GM13977 (cell line): ENCODE measurements around the gene RAB17.

Source experiments
- DNase-seq: peaks from one replicate; pipeline ENCODE4 v3.0.0; 2012; ENCODE audit warnings: low spot score
- in situ Hi-C: fragments of 300-500 bp; cut with MboI; formaldehyde crosslinking; loops from one replicate; pipeline ENCODE4 v1.12.0; 2022; ENCODE audit warnings: low sequenced_read_pairs, low pct_unique_long_range_greater_than_20kb, mixed read lengths, inconsistent platforms; ENCODE audit not compliant: unreplicated experiment
- TF ChIP-seq, protein P1 (sequence below): IDR thresholded peaks from 2 replicates; pipeline ENCODE4 v1.5.1; 2012; ENCODE audit warnings: mild to moderate bottlenecking, control low read depth; ENCODE audit not compliant: insufficient read depth; ENCODE audit errors: extremely low read depth, missing control alignments

The RAB17 gene, protein sequence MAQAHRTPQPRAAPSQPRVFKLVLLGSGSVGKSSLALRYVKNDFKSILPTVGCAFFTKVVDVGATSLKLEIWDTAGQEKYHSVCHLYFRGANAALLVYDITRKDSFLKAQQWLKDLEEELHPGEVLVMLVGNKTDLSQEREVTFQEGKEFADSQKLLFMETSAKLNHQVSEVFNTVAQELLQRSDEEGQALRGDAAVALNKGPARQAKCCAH

DNA sequence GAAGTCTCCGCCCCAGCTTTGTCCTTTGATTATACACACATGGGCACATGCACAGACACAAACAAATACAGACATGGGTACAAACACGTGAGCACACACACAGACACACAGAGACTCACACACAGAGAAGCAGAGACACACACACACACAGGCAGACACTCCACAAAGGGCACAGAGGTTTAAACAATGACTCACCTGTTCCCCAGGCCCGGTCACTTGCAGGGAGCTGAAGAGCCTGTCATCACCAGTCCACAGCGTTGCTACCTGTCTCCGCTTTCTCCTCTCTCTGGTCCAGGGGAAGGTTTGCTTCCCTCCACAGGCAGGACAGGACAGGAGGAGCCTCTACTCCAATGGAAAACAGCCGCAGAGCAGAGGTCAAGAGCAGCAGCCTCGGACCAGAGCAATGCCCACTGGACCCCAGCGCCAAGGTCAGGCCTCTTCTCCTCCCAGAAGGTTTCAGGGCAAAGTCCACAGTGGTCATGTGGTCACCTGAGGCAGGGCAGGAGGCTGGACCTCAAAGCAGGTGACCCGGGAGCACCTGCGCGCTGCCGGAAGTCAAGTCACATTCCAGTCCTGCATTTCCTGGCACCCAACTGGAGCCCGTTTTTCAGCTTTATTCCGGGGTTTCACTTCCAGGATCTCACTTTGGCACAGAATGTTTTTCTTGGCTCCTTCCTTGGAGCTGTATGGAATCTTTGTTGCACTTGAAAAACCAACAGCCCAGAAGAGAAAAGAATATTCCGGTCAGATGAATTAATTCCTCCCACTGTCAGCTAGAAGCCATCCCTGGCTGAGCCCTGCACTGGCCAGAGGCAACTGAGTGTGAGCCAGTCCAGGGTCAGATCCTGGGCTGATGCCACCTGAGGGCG, at the start of gene RAB17:
TSS of gene RAB17 (minus strand) at position 463 of the 869 bp plus-strand sequence. CDS start 4,580 bp downstream, outside the sequence.
- TF ChIP-seq, protein P1, sequence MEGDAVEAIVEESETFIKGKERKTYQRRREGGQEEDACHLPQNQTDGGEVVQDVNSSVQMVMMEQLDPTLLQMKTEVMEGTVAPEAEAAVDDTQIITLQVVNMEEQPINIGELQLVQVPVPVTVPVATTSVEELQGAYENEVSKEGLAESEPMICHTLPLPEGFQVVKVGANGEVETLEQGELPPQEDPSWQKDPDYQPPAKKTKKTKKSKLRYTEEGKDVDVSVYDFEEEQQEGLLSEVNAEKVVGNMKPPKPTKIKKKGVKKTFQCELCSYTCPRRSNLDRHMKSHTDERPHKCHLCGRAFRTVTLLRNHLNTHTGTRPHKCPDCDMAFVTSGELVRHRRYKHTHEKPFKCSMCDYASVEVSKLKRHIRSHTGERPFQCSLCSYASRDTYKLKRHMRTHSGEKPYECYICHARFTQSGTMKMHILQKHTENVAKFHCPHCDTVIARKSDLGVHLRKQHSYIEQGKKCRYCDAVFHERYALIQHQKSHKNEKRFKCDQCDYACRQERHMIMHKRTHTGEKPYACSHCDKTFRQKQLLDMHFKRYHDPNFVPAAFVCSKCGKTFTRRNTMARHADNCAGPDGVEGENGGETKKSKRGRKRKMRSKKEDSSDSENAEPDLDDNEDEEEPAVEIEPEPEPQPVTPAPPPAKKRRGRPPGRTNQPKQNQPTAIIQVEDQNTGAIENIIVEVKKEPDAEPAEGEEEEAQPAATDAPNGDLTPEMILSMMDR, result no peak
- no peak for DNase-seq
- in situ Hi-C loops, result no loop called here

DNA sequence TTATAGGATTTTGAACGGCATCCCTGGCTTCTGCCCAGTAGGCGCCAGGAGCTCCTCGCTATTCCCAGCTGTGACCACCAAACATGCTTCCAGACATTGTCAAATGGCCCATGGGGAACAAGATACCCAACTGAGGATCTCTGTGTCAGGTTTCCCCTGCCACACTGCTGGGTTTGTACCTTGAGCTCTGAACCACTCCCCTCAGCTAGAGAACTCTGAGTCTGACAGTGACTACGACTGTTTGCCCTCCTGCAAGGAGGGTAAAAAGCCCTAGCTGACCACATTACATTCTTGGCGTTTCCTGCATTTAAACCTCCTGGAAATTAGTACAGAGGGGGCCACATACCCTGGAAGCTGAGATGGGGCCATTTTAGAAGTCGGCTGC, 49.3 kb upstream of the RAB17 start:
- in situ Hi-C loops, result no loop called here
- TF ChIP-seq, protein P1, result no peak
- no peak for DNase-seq

DNA sequence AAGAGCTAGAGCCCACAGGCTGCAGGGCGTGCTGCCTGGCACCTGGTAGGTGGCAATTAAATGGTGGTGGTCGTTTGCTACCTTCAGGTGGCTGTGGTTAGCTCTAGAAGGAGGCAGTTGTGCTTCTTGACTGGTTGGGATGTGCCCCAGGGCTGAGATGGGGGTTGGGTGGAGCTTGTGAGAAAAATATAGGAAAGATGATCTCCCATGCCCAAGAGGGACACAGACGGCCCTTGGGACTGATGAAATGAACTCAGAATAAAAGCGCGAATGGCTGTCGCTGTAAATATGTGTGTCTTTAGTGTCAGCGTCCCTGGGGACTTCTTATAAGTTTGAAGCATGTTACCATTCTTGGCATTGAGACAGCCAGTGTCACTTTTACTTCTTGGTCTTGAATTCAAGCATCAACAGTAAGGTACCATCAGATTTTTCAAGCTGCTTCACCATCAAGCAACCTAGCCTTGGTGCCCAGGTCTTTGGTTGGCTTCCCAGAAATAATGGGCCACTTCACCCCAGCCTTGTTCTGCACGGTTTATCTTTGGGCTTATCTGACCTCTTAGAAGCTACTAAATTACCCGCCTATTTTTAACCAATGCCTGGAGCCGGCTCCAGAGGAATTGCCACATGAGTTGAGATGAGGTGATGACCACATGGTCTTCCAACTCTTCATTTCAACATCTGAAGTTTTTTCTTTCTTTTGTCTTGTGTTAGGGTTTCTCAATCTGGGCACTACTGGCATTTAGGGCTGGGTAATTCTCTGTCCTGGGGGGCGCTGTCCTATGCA, 48.7 kb upstream of the RAB17 start:
- DNase-seq, result no peak
- in situ Hi-C loops, result no loop called here
- TF ChIP-seq, protein P1, result no peak

DNA sequence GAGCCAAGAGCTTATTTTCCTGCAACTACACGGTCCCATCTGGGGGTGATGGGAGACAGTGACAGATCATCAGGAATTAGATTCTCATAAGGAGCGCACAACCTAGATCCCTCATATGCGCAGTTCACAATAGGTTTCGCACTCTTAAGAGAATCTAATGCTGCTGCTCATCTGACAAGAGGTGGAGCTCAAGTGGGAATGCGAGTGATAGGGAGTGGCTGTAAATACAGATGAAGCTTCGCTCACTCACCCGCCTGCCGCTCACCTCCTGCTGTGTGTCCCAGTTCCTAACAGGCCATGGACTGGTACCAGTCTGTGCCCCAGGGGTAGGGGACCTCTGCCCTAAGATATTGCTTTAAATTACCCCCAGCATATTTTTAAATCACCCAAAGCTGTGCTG, 47.6 kb upstream of the RAB17 start:
- no peak for DNase-seq
- in situ Hi-C loops, result no loop called here
- TF ChIP-seq, protein P1, result no peak

DNA sequence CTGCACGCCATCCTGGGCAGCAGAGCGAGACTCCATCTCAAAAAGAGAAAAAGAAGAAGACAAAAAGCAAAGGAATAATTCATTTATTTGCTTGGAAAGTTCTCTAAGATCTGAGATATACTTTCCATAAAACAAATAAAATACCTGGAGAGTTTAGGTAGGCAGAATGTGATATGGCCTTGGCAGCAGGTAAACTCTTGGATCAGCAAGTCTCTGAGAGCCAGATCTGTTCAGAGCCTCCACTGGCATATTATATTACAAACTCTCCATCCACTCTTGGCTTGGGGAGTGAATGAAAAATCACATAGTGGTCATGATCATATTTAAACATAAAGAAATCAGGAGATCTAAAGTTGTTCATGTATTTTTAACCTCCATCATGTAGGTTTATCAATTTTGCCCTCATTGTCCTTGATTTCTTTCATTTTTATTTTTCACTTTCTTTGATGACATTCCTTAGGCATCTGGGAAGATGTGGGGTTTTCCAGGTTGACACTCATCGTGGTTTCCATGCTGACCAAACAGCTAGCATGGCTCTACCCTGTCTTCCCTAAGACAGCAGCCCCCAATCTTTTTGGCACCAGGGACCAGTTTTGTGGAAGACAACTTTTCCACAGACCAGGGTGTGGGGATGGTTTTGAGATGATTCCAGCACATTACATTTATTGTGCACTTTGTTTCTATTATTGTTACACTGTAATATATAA, 47.0 kb upstream of the RAB17 start:
- no peak for DNase-seq
- TF ChIP-seq, protein P1, result no peak
- in situ Hi-C loops, result no loop called here

DNA sequence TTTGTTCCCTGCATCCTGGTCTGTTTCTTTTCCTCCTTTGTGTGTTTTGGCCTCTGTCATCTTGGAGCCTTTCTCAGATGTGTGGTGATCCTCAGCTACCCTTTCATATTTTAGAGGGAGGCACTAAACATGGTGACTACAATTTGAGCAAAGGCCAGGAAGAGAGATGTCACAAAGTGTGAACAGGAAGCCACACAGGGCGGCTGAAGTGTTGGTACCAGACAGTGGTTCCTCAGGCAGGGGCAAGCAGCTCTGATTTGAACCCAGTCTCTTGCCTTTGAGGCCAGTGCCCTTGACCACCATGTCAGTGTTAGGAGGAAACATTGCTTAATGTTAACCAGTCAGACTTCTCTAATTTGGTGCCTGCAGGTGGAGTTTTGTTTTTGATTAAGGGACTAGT, 46.0 kb upstream of the RAB17 start:
- DNase-seq, result no peak
- TF ChIP-seq, protein P1, result no peak
- in situ Hi-C loops, result no loop called here
